Smooth muscle cell (in vitro differentiated cells): Measurements from ENCODE around the gene STK33. TPM values are rescaled to one million over a fixed set of nuclear protein-coding genes. Genes with fewer than 3 reads are reported as not detected.

Experiments
- DNase-seq: peaks from one replicate; lab custom pipeline; 2025; ENCODE audit not compliant: unreplicated experiment; lab: John Stamatoyannopoulos, UW
- H2AFZ ChIP-seq: fragments of 200-600 bp; sonication (generic); 2 replicates; pipeline ENCODE4 v1.6.0; 2016; ENCODE audit warnings: antibody characterized with exemption, low read depth, mild to moderate bottlenecking
- H3F3A ChIP-seq: fragments of 200-600 bp; sonication (generic); 2 replicates; pipeline ENCODE4 v1.6.0; 2017; ENCODE audit warnings: antibody characterized with exemption, low read depth
- H3K27ac ChIP-seq: fragments of 200-600 bp; sonication (generic); 2 replicates; pipeline ENCODE4 v1.5.1; 2016; ENCODE audit warnings: low read depth, mild to moderate bottlenecking
- H3K27me3 ChIP-seq: fragments of 200-600 bp; sonication (generic); 2 replicates; pipeline ENCODE4 v1.6.1; 2016; ENCODE audit warnings: low read depth, mild to moderate bottlenecking
- H3K36me3 ChIP-seq: fragments of 200-600 bp; sonication (generic); 2 replicates; pipeline ENCODE4 v1.5.1; 2016; ENCODE audit warnings: low read depth
- H3K4me1 ChIP-seq: fragments of 200-600 bp; sonication (generic); 2 replicates; pipeline ENCODE4 v1.5.1; 2016; ENCODE audit warnings: low read depth
- H3K4me2 ChIP-seq: fragments of 200-600 bp; sonication (generic); 2 replicates; pipeline ENCODE4 v1.6.0; 2016; ENCODE audit warnings: mild to moderate bottlenecking
- H3K4me3 ChIP-seq: fragments of 200-600 bp; sonication (generic); 2 replicates; pipeline ENCODE4 v1.5.1; 2016; ENCODE audit warnings: mild to moderate bottlenecking
- H3K79me2 ChIP-seq: fragments of 200-600 bp; sonication (generic); 2 replicates; pipeline ENCODE4 v1.6.0; 2016; ENCODE audit warnings: low read depth, mild to moderate bottlenecking
- H3K9ac ChIP-seq: fragments of 200-600 bp; sonication (generic); 2 replicates; pipeline ENCODE4 v1.6.0; 2016; ENCODE audit warnings: low read depth
- H3K9me3 ChIP-seq: fragments of 200-600 bp; sonication (generic); replicated peaks from 2 replicates; pipeline ENCODE4 v1.5.1; 2016; ENCODE audit warnings: low read depth
- H4K20me1 ChIP-seq: fragments of 200-600 bp; sonication (generic); 2 replicates; pipeline ENCODE4 v1.6.0; 2016; ENCODE audit warnings: low read depth
- WGBS: methylation state at CpG from one replicate; pipeline ENCODE4 v1.1.7; 2016; ENCODE audit warnings: low lambda C conversion rate; 5-methylcytosine and 5-hydroxymethylcytosine counted together
- polyA plus RNA-seq: library from polyadenylated mRNA; unstranded; fragments of >200 nt; fragmentation: Nextera tagmentation; extraction: Ambion mirVana; gene quantifications from 2 replicates; pipeline ENCODE4 v1.2.1, GENCODE V29; 2016
- total RNA-seq: library from RNA; depleted of rRNA; stranded (reverse); fragments of >200 nt; gene quantifications from 2 replicates; pipeline ENCODE4 v1.2.3, GENCODE V29; 2014
- TF ChIP-seq, protein P1 (sequence below): fragments of 200-600 bp; sonication (generic); IDR thresholded peaks from 2 replicates; pipeline ENCODE4 v1.5.1; 2017; ENCODE audit warnings: borderline replicate concordance, mild to moderate bottlenecking, antibody characterized with exemption; ENCODE audit not compliant: insufficient read depth, poor library complexity, severe bottlenecking

Gene STK33
- total and polyA plus RNA-seq, 2 experiments from 2014 or later = 1.2 to 2.9 TPM

GRCh38 chr11:8362491-8362890, 231.5 kb downstream of the STK33 start:
- H4K20me1 ChIP-seq = no peaks in the 10 kb centered on the region
- H2AFZ ChIP-seq = no peak overlapping the region
- no peak overlapping the region for H3K4me3 ChIP-seq
- no peak overlapping the region for H3K4me2 ChIP-seq
- H3K79me2 ChIP-seq = no peaks in the 10 kb centered on the region
- no peaks in the 10 kb centered on the region for H3F3A ChIP-seq
- H3K9ac ChIP-seq = no peak overlapping the region
- TF ChIP-seq, protein P1, sequence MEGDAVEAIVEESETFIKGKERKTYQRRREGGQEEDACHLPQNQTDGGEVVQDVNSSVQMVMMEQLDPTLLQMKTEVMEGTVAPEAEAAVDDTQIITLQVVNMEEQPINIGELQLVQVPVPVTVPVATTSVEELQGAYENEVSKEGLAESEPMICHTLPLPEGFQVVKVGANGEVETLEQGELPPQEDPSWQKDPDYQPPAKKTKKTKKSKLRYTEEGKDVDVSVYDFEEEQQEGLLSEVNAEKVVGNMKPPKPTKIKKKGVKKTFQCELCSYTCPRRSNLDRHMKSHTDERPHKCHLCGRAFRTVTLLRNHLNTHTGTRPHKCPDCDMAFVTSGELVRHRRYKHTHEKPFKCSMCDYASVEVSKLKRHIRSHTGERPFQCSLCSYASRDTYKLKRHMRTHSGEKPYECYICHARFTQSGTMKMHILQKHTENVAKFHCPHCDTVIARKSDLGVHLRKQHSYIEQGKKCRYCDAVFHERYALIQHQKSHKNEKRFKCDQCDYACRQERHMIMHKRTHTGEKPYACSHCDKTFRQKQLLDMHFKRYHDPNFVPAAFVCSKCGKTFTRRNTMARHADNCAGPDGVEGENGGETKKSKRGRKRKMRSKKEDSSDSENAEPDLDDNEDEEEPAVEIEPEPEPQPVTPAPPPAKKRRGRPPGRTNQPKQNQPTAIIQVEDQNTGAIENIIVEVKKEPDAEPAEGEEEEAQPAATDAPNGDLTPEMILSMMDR = no peak
- no peaks in the 10 kb centered on the region for H3K4me1 ChIP-seq
- no peak for DNase-seq
- H3K27ac ChIP-seq = no peak overlapping the region
- no peaks in the 10 kb centered on the region for H3K9me3 ChIP-seq
- H3K36me3 ChIP-seq = no peaks in the 10 kb centered on the region
- 81% methylated on average over 4 of the region's 4 CpGs for WGBS
- H3K27me3 ChIP-seq = no peaks in the 10 kb centered on the region

DNA sequence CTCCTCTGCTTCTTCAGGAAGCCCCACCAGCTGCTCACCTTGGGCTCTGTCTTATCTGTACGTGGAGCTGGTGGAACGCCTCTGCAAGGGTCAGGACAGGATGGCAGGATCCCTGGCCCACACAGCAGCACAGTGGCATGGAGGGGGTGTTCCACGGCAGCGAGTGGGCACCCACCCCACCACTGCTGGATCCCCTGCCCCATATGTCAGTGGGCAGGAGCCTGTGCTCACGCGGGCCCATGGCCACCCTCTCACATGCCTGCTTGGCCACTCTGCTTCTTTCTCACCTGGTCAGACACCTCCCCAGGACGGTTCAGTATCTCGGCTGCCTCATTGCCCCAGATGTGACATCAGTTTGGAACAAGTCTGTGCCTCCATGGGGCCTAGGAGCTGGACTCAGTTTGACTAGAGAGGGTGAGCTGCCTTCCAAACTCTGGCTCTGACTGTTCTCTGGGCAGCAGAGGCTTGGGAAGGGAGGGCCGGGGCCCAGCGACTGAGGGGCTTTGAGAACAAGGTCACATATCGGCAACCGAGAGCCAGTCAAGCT, 232.3 kb downstream of the STK33 start:
- Histone ChIP-seq H3K9me3 (no peaks in the 10 kb centered on the region), H3K79me2 (no peaks in the 10 kb centered on the region), H3K36me3 (no peaks in the 10 kb centered on the region), H2AFZ (no peak overlapping the region), H4K20me1 (no peaks in the 10 kb centered on the region), H3K27me3 (no peaks in the 10 kb centered on the region), H3K4me2 (no peak overlapping the region), H3K4me3 (no peak overlapping the region), H3K9ac (no peak overlapping the region), H3F3A (no peaks in the 10 kb centered on the region), H3K4me1 (no peaks in the 10 kb centered on the region), H3K27ac (no peak overlapping the region)
- DNase-seq = no peak
- 96% methylated on average over 12 of the region's 12 CpGs for WGBS
- TF ChIP-seq, protein P1 = no peak

DNA sequence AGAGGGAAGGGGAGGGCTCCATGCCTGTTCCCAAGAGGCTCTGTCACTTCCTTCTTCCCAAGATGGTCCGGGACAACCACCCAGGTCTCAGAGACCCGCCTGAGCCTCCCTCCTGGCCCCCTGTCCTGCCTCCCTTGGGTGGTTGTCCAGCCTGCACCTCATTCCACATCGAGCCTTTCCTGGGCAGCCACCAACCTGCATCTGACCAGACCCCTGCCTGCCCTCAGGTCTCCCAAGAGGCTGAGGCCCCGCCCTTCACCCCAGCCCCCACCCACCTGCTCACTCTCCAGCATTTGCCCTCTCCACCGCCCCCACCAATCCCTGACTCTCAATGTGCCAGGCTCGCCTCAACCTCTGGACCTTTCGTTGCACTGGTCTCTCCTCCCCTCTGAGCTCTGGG, 232.8 kb downstream of the STK33 start:
- Histone ChIP-seq H2AFZ (no peak overlapping the region), H3K79me2 (no peaks in the 10 kb centered on the region), H4K20me1 (no peaks in the 10 kb centered on the region), H3K27me3 (no peaks in the 10 kb centered on the region), H3K36me3 (no peaks in the 10 kb centered on the region), H3K9ac (no peak overlapping the region), H3F3A (no peaks in the 10 kb centered on the region), H3K4me2 (no peak overlapping the region), H3K4me1 (no peaks in the 10 kb centered on the region), H3K27ac (no peak overlapping the region), H3K9me3 (no peaks in the 10 kb centered on the region), H3K4me3 (no peak overlapping the region)
- WGBS = 85% methylated on average over 5 of the region's 7 CpGs
- no peak for DNase-seq
- TF ChIP-seq, protein P1 = no peak
